ENCODE data around the gene RASD2. TPM values are rescaled to one million over a fixed set of nuclear protein-coding genes. Genes with fewer than 3 reads are reported as not detected.

The RASD2 gene
- total and polyA plus RNA-seq, 10 of the 15 experiments (the other 5 are each of a cell fraction or from before 2014, with no cell fraction given), result 0.03 TPM; not detected in 9

- in situ Hi-C loops (cut with MboI), result no loop called here
Observed at GRCh38 chr22:35522225-35523149, 18.1 kb upstream of the RASD2 start.

More at GRCh38 chr22:35522225-35523149, 18.1 kb upstream of the RASD2 start:
- ChIA-PET CTCF (no interaction called here), POLR2A (no interaction called here), RAD21 (ENCODE audit: unreplicated experiment) (no interaction called here), SMC1A (ENCODE audit: uncharacterized antibody, unreplicated experiment) (no interaction called here)
- Histone ChIP-seq H3K36me3 (ENCODE audit: control insufficient read depth in 2 of 2, insufficient read depth in 2 of 2, low read length in 1 of 2) (no peaks in the 10 kb centered on the region), H3K4me1 (ENCODE audit: control insufficient read depth, insufficient read depth, low read length) (no peaks in the 10 kb centered on the region), H4K20me1 (ENCODE audit: control insufficient read depth, insufficient read depth) (no peaks in the 10 kb centered on the region), H3K4me3 (no peak overlapping the region), H3K79me2 (ENCODE audit: control insufficient read depth, insufficient read depth, low read length) (no peaks in the 10 kb centered on the region), H2AFZ (ENCODE audit: control insufficient read depth, low read depth, low read length) (no peak overlapping the region), H3K27me3 (replicated peaks in 1 of 2; ENCODE audit: control insufficient read depth in 2 of 2, insufficient read depth in 2 of 2, low read length in 1 of 2) (peaks cover 0 to 1% of the 10 kb centered on the region in 2 experiments), H3K9ac (ENCODE audit: control insufficient read depth, insufficient read depth, low read length) (no peak overlapping the region), H3K27ac (ENCODE audit: control insufficient read depth, insufficient read depth) (no peak overlapping the region), H3K9me3 (replicated peaks; ENCODE audit: control insufficient read depth, insufficient read depth, low read length) (no peaks in the 10 kb centered on the region), H3K4me2 (ENCODE audit: control insufficient read depth, insufficient read depth) (no peak overlapping the region)
- intact Hi-C loops (cut with micrococcal nuclease; ENCODE audit: unreplicated experiment), result no loop called here
- ATAC-seq (no peak), FAIRE-seq (no peak), DNase-seq (ENCODE audit: low read depth, low spot score) (no peak)
- 26% methylated on average over 12 of the region's 12 CpGs for WGBS (ENCODE audit: insufficient coverage, insufficient replicate concordance, low lambda C conversion rate, missing lambda C conversion rate)
- TF ChIP-seq NR2C2 (IDR thresholded peaks at IDR 0.05; ENCODE audit: borderline replicate concordance, control insufficient read depth, insufficient read length, low read depth) (no peak), PRDM15 (CRISPR knock-in tag; IDR thresholded peaks at IDR 0.05) (no peak), ZBED1 (IDR thresholded peaks at IDR 0.05; ENCODE audit: borderline replicate concordance) (no peak), SP1 (IDR thresholded peaks at IDR 0.05; ENCODE audit: low read depth, low read length) (no peak), IKZF2 (IDR thresholded peaks at IDR 0.05) (no peak), ESRRA (IDR thresholded peaks at IDR 0.05; ENCODE audit: low read length) (no peak), MLLT1 (IDR thresholded peaks at IDR 0.05) (no peak)
- no TSS peak for BruUV-seq (replicated peaks)

Measured in GM12878 (cell line).